Peyer's patch (tissue), 4 donors: Measurements from ENCODE around the gene NKIRAS2.
A peak's percentile ranks its signal among the peaks of the same experiment; 100 is the strongest.

Experiments used
- POLR2A ChIP-seq, 2 donors: fragments of 450-650 bp; IDR thresholded peaks; one replicate each; pipeline ENCODE4 v1.5.1; 2017; ENCODE audit warnings: antibody characterized with exemption in 2 of 2, mild to moderate bottlenecking in 2 of 2, moderate library complexity in 2 of 2
- TF ChIP-seq, protein P1 (sequence below), 6 experiments: fragments of 450-650 bp in 4 of 6; fragments of 200-600 bp in 2 of 6; sonication (generic) in 1 of 6; IDR thresholded peaks; one replicate each; pipeline ENCODE4 v1.5.1; 2017 to 2019; ENCODE audit warnings: antibody characterized with exemption in 6 of 6, mild to moderate bottlenecking in 3 of 6, moderate library complexity in 1 of 6

DNA sequence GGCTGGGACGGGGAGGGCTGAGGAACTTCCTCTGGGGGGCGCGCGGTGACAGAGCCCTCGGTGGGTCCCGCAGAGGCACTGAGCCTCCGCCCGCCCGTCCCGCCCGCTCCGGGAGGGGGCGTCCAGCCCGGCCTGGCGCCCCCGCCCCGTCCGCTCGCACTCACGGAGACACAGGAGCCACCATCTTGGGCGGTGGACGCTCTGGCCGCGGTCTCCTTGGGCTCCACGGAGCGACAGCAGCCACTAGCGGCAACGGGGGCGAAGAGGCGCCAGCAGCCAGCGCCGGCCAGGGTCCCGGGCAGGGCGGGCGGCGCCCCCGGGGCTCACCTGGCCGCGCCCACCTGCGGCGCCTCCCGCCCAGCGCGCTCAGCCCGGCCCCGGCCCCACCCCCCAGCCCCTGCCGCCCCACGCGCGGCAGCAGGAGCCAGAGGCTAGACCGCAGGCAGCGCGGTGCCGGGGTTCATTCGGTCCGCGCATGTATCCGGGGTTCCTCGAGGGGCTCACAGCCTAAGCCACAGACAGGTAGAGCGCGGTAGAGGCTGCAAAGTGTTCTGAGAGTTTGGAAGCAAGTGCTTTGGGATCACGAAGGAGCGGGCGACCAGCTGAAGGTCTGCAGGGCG, 30.6 kb downstream of the NKIRAS2 start, which contains the start of gene C17orf113:
- TF ChIP-seq, protein P1, sequence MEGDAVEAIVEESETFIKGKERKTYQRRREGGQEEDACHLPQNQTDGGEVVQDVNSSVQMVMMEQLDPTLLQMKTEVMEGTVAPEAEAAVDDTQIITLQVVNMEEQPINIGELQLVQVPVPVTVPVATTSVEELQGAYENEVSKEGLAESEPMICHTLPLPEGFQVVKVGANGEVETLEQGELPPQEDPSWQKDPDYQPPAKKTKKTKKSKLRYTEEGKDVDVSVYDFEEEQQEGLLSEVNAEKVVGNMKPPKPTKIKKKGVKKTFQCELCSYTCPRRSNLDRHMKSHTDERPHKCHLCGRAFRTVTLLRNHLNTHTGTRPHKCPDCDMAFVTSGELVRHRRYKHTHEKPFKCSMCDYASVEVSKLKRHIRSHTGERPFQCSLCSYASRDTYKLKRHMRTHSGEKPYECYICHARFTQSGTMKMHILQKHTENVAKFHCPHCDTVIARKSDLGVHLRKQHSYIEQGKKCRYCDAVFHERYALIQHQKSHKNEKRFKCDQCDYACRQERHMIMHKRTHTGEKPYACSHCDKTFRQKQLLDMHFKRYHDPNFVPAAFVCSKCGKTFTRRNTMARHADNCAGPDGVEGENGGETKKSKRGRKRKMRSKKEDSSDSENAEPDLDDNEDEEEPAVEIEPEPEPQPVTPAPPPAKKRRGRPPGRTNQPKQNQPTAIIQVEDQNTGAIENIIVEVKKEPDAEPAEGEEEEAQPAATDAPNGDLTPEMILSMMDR (IDR thresholded peaks at IDR 0.05): peak in 5 of 6 experiments; percentile 29 to 44 (median 33)
- TF ChIP-seq POLR2A (IDR thresholded peaks at IDR 0.05): no peak
